ENCODE measurements around the gene SND1. TPM values are rescaled to one million over a fixed set of nuclear protein-coding genes. Genes with fewer than 3 reads are reported as not detected.

The SND1 gene
- total RNA-seq, 1 donor = 241 TPM

GRCh38 chr7:127946111-127946510 lies 294.1 kb downstream of the SND1 start:
- TF ChIP-seq CTCF (IDR thresholded peaks at IDR 0.05; ENCODE audit: insufficient read depth, low read depth, low read length) = no peak
- DNase-seq (ENCODE audit: low read depth) = no peak
- H3K4me3 ChIP-seq (ENCODE audit: low read depth, low read length) = no peak overlapping the region

- no peak for DNase-seq (ENCODE audit: low read depth)
- no peak for TF ChIP-seq CTCF (IDR thresholded peaks at IDR 0.05; ENCODE audit: insufficient read depth, low read depth, low read length)
- H3K4me3 ChIP-seq (ENCODE audit: low read depth, low read length) = no peak overlapping the region
Observed at GRCh38 chr7:127946847-127947246, 294.9 kb downstream of the SND1 start.

GRCh38 chr7:127948312-127948711 lies 296.3 kb downstream of the SND1 start:
- DNase-seq (ENCODE audit: low read depth) = no peak

GRCh38 chr7:127948930-127949329 lies 296.9 kb downstream of the SND1 start:
- TF ChIP-seq CTCF (IDR thresholded peaks at IDR 0.05; ENCODE audit: insufficient read depth, low read depth, low read length) = no peak
- DNase-seq (ENCODE audit: low read depth) = no peak
- H3K4me3 ChIP-seq (ENCODE audit: low read depth, low read length) = no peak overlapping the region

More at GRCh38 chr7:127948312-127948711, 296.3 kb downstream of the SND1 start:
- no peak overlapping the region for H3K4me3 ChIP-seq (ENCODE audit: low read depth, low read length)
- TF ChIP-seq CTCF (IDR thresholded peaks at IDR 0.05; ENCODE audit: insufficient read depth, low read depth, low read length) = no peak

GRCh38 chr7:127949769-127950222 lies 297.8 kb downstream of the SND1 start:
- H3K4me3 ChIP-seq (ENCODE audit: low read depth, low read length) = no peak overlapping the region
- DNase-seq (ENCODE audit: low read depth) = no peak
- TF ChIP-seq CTCF (IDR thresholded peaks at IDR 0.05; ENCODE audit: insufficient read depth, low read depth, low read length) = no peak

- H3K4me3 ChIP-seq (ENCODE audit: low read depth, low read length) = no peak overlapping the region
- DNase-seq (ENCODE audit: low read depth) = no peak
- TF ChIP-seq CTCF (IDR thresholded peaks at IDR 0.05; ENCODE audit: insufficient read depth, low read depth, low read length) = no peak
Observed at GRCh38 chr7:127950233-127950935, 298.4 kb downstream of the SND1 start.
